ENCODE measurements around the gene ABTB2.

ABTB2 gene

GRCh38 chr11:34280945-34281872 lies 76.6 kb downstream of the ABTB2 start:
- DNase-seq: no peak

- no peak for DNase-seq
Observed at GRCh38 chr11:34278693-34279297, 79.0 kb downstream of the ABTB2 start.

GRCh38 chr11:34278175-34278574 lies 79.6 kb downstream of the ABTB2 start:
- no peak for DNase-seq

GRCh38 chr11:34277171-34277570 lies 80.6 kb downstream of the ABTB2 start:
- no peak for DNase-seq

- DNase-seq: no peak
Observed at GRCh38 chr11:34276352-34276864, 81.4 kb downstream of the ABTB2 start.

GRCh38 chr11:34275486-34275885 lies 82.3 kb downstream of the ABTB2 start:
- DNase-seq: no peak

GRCh38 chr11:34274712-34275398 lies 83.0 kb downstream of the ABTB2 start:
- peak; percentile 97 for DNase-seq

- no peak for DNase-seq
Observed at GRCh38 chr11:34273099-34273498, 84.7 kb downstream of the ABTB2 start.

GRCh38 chr11:34271727-34272126 lies 86.1 kb downstream of the ABTB2 start:
- DNase-seq: no peak

- DNase-seq: no peak
Observed at GRCh38 chr11:34270711-34271110, 87.1 kb downstream of the ABTB2 start.

GRCh38 chr11:34269694-34270245 lies 88.0 kb downstream of the ABTB2 start:
- DNase-seq: no peak

- DNase-seq: peak; percentile 32
Observed at GRCh38 chr11:34268906-34269430, 88.8 kb downstream of the ABTB2 start.

- DNase-seq: no peak
Observed at GRCh38 chr11:34267417-34267816, 90.4 kb downstream of the ABTB2 start.

GRCh38 chr11:34267013-34267412 lies 90.8 kb downstream of the ABTB2 start:
- no peak for DNase-seq

GRCh38 chr11:34266090-34266912 lies 91.5 kb downstream of the ABTB2 start:
- DNase-seq: peak; percentile 98

- no peak for DNase-seq
Observed at GRCh38 chr11:34264303-34265110, 93.3 kb downstream of the ABTB2 start.

GRCh38 chr11:34263441-34264091 lies 94.2 kb downstream of the ABTB2 start:
- DNase-seq: peak; percentile 84

- DNase-seq: no peak
Observed at GRCh38 chr11:34262531-34263081, 95.2 kb downstream of the ABTB2 start.

- no peak for DNase-seq
Observed at GRCh38 chr11:34261820-34262219, 96.0 kb downstream of the ABTB2 start.

- DNase-seq: no peak
Observed at GRCh38 chr11:34261095-34261494, 96.7 kb downstream of the ABTB2 start.

Data from fibroblast of skin of right quadriceps (primary cell).